DOHH2 (cell line): Measurements from ENCODE around the gene HMG20A.

Experiments
- EZH2phosphoT487 ChIP-seq: fragments of 200-600 bp; sonication (generic); IDR thresholded peaks from 2 replicates; pipeline ENCODE4 v1.6.1; 2017; ENCODE audit warnings: borderline replicate concordance, mild to moderate bottlenecking, antibody characterized with exemption, low read length, moderate library complexity, mixed read lengths
- TF ChIP-seq, protein P1 (sequence below): fragments of 200-600 bp; sonication (generic); IDR thresholded peaks from one replicate; pipeline ENCODE4 v1.5.1; 2014; ENCODE audit warnings: antibody characterized with exemption, mild to moderate bottlenecking, low read depth, low read length; ENCODE audit not compliant: poor library complexity, severe bottlenecking

GRCh38 chr15:77371850-77372563 lies 48.7 kb upstream of the HMG20A start:
- TF ChIP-seq, protein P1, sequence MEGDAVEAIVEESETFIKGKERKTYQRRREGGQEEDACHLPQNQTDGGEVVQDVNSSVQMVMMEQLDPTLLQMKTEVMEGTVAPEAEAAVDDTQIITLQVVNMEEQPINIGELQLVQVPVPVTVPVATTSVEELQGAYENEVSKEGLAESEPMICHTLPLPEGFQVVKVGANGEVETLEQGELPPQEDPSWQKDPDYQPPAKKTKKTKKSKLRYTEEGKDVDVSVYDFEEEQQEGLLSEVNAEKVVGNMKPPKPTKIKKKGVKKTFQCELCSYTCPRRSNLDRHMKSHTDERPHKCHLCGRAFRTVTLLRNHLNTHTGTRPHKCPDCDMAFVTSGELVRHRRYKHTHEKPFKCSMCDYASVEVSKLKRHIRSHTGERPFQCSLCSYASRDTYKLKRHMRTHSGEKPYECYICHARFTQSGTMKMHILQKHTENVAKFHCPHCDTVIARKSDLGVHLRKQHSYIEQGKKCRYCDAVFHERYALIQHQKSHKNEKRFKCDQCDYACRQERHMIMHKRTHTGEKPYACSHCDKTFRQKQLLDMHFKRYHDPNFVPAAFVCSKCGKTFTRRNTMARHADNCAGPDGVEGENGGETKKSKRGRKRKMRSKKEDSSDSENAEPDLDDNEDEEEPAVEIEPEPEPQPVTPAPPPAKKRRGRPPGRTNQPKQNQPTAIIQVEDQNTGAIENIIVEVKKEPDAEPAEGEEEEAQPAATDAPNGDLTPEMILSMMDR = no peak
- no peak for TF ChIP-seq EZH2phosphoT487
